ENCODE data around the gene PDE7B.

The PDE7B gene

GRCh38 chr6:136236466-136237293, 385.2 kb downstream of the PDE7B start:
- no peak for DNase-seq (ENCODE audit: low read depth in 2 of 2)

- no peak for DNase-seq (ENCODE audit: low read depth in 2 of 2)
These were observed 392.6 kb downstream of the PDE7B start for GRCh38 chr6:136244061-136244616.

Measured in stimulated activated CD8-positive, alpha-beta memory T cell treated with anti-CD3 and anti-CD28 coated beads, Interleukin-2, amount 100 ng/mL, for 1 hour (primary cell).